Measurements from ENCODE around the gene CETN1.

Gene CETN1

DNA sequence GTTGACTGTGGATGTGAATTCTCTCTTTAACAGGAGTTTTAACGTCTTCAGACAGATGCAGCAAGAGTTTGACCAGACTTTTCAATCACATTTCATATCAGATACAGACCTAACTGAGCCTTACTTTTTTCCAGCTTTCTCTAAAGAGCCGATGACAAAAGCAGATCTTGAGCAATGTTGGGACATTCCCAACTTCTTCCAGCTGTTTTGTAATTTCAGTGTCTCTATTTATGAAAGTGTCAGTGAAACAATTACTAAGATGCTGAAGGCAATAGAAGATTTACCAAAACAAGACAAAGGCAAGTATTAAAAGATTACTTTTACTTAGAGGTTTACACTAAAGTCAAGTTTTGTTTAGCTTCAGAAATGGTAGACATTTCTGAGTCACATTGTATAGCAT lies 47.1 kb downstream of the CETN1 start:
- Mint-ChIP-seq H3K4me3 (no peak overlapping the region), H3K4me1 (ENCODE audit: low read depth) (no peaks in the 10 kb centered on the region), H3K27ac (no peak overlapping the region), H3K36me3 (ENCODE audit: low read depth) (no peaks in the 10 kb centered on the region), H3K9me3 (no peaks in the 10 kb centered on the region), H3K27me3 (ENCODE audit: low read depth) (peaks cover 31% of the 10 kb centered on the region)

DNA sequence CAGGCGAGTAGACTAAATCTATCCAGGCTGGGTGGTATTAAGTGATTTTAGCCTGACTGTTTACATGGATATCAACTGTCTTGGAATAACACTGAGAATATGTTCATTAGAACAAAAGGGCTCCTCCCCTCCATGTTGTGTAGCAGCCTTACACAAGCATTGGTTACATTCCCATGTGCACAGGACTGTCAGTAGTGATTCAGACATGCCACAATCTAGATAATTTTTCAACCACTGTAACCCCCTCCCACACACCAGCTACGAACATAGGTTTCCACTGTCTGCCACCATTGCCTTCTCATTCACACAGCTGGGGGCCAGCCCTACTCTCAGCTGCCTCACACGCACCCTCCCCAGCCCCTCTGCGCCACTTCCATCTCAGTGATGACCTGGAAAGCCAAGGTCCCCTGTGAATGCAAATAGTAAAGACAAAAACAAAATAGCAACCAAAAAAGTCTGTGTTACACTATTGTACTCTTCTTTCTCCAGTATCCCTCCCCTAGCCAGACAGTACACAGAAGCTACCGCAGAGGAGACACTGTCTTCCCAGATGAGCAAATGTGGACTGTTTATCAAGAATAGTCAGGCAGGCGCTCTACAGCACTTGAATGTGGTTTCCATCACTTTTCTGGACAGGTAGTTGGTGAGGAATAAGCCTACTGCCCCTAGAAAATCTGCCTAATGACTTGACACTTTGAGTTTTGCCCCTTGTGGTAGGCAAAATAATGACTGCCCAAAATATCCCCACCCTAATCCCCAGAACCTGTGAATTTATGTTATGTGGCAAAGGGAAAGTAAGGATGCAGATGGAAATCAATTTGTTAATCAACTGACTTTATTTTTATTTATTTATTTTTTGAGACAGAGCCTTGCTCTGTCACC lies 49.3 kb downstream of the CETN1 start:
- H3K9me3 Mint-ChIP-seq = no peaks in the 10 kb centered on the region
- peaks cover 24% of the 10 kb centered on the region for H3K27me3 Mint-ChIP-seq (ENCODE audit: low read depth)
- no peaks in the 10 kb centered on the region for H3K36me3 Mint-ChIP-seq (ENCODE audit: low read depth)
- H3K4me3 Mint-ChIP-seq = no peak overlapping the region
- H3K4me1 Mint-ChIP-seq (ENCODE audit: low read depth) = no peaks in the 10 kb centered on the region
- no peak overlapping the region for H3K27ac Mint-ChIP-seq

DNA sequence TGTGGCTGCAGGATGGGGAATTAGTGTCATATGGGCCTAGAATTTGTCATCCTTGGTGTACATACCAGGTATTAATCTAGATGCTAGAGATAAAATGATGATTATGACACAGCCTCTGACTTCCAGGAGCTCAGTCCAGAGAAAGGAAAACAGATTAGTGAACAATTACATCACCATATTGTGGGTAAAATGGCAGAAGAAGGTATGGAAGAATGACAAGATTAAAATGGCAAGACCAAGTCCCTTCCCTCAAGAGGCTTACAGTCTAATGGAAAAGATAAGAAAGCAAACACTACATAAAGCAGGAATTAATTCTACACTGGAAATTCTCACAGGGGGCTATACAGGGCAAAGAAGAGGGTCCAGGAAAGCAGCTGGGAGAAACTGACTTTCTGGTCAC lies 51.4 kb downstream of the CETN1 start:
- Mint-ChIP-seq H3K9me3 (no peaks in the 10 kb centered on the region), H3K27me3 (ENCODE audit: low read depth) (peaks cover 20% of the 10 kb centered on the region), H3K27ac (no peak overlapping the region), H3K4me3 (no peak overlapping the region), H3K4me1 (ENCODE audit: low read depth) (no peaks in the 10 kb centered on the region), H3K36me3 (ENCODE audit: low read depth) (no peaks in the 10 kb centered on the region)
